Dendritic cell treated with granulocyte-macrophage colony-stimulating factor and Interleukin-4, amounts not matched to agents 40 ng/mL and 50 ng/mL, for 4 days (primary cell): ENCODE results near the gene PRKAG1.

ENCODE experiments used
- H3K27ac Mint-ChIP-seq: one replicate; pipeline ENCODE4 v1.8.0; 2022; ENCODE audit warnings: mild to moderate bottlenecking, mixed read lengths
- H3K27me3 Mint-ChIP-seq: one replicate; pipeline ENCODE4 v1.8.0; 2022; ENCODE audit warnings: mild to moderate bottlenecking, mixed read lengths
- H3K36me3 Mint-ChIP-seq: one replicate; pipeline ENCODE4 v1.8.0; 2022; ENCODE audit warnings: low read depth, mixed read lengths
- H3K4me1 Mint-ChIP-seq: one replicate; pipeline ENCODE4 v1.8.0; 2022; ENCODE audit warnings: low read depth, mixed read lengths
- H3K4me3 Mint-ChIP-seq: one replicate; pipeline ENCODE4 v1.8.0; 2022; ENCODE audit warnings: mild to moderate bottlenecking, moderate library complexity, mixed read lengths
- H3K9me3 Mint-ChIP-seq: one replicate; pipeline ENCODE4 v1.8.0; 2022; ENCODE audit warnings: mixed read lengths
- intact Hi-C: fragments of 100-400 bp; cut with micrococcal nuclease; formaldehyde crosslinking; loops from one replicate; pipeline ENCODE4 v1.15.0; 2022

Gene PRKAG1

DNA sequence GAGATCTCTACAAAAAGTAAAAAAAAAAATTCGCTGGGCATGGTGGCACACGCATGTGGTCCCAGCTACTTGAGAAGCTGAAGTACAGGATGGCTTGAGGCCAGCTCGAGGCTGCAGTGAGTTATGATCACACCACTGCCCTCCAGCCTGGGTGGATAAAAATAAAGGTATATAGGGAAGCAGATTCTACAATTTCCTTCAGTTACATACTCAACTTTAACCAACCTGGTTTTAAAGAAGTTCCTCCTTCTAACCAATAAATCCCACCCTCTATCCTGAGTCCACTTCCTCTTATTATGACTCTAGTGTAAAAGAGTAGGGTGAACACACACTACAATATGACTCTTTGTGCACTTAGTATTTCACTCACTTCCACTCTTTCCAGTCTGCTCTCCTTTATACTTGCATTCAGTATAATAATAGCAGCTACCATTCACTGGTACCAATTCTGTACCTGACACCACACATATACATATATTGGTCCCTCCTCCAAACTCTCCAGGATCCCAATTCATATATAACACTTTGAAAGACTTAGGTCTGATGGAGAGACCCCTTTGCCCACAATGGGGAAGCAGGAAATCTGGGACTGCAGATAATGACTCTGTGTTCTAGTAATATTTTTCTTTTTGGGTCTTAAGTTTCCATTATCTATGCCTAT is 63.6 kb downstream of the PRKAG1 start:
- H3K4me1 Mint-ChIP-seq: peaks cover 51% of the 10 kb centered on the region
- no peaks in the 10 kb centered on the region for H3K9me3 Mint-ChIP-seq
- intact Hi-C loops: no loop called here
- peak overlapping the region; percentile 94 for H3K27ac Mint-ChIP-seq
- H3K4me3 Mint-ChIP-seq: peak overlapping the region; percentile 13
- peaks cover 58% of the 10 kb centered on the region for H3K36me3 Mint-ChIP-seq
- peaks cover 4% of the 10 kb centered on the region for H3K27me3 Mint-ChIP-seq

DNA sequence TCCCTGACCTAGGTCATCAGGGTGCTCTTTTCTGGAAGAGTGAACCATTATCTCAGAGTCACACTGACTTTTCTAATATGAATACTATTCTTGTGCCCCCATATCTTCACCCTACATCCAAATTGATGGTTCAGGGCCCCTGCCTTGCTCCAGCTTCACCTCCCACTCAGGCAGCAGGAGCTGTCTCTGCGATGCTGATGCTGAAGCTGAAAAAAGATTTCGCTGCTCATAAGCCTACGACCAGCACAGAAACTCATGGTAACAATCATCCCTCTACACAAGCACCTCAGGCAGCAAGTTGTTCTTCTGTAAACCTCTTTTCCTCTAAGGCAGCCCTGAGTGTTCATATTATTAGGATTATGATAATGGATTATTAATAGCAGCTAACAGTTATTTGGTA is 64.5 kb downstream of the PRKAG1 start:
- no peak overlapping the region for H3K27ac Mint-ChIP-seq
- peaks cover 51% of the 10 kb centered on the region for H3K4me1 Mint-ChIP-seq
- H3K9me3 Mint-ChIP-seq: no peaks in the 10 kb centered on the region
- no peak overlapping the region for H3K4me3 Mint-ChIP-seq
- no peaks in the 10 kb centered on the region for H3K27me3 Mint-ChIP-seq
- intact Hi-C loops: no loop called here
- peaks cover 67% of the 10 kb centered on the region for H3K36me3 Mint-ChIP-seq

DNA sequence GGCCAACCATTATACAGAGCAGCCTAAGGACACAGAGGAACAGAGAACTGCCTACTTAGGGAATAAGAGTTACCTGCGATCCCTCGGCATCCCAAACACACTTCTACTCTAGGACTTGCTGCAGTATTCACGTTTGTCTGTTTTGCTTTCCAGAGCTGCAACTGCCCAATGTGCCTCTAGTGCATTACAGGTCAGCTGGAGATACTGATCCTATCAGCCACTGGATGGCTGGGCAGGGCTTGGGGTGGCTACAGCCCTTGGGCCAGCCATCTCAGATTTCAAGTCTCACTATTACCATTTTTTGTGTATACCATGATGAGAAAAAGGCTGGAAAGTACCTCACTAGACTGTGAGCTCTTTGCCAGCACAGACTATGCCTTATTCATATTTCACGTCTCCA is 65.9 kb downstream of the PRKAG1 start:
- no peak overlapping the region for H3K4me3 Mint-ChIP-seq
- H3K36me3 Mint-ChIP-seq: peaks cover 80% of the 10 kb centered on the region
- H3K27me3 Mint-ChIP-seq: no peaks in the 10 kb centered on the region
- no peak overlapping the region for H3K27ac Mint-ChIP-seq
- peaks cover 50% of the 10 kb centered on the region for H3K4me1 Mint-ChIP-seq
- intact Hi-C loops: no loop called here
- no peaks in the 10 kb centered on the region for H3K9me3 Mint-ChIP-seq
